ENCODE results near the gene DLL3. TPM values are rescaled to one million over a fixed set of nuclear protein-coding genes. Genes with fewer than 3 reads are reported as not detected.

Gene DLL3
- total and polyA plus RNA-seq, 4 donors: not detected

DNA sequence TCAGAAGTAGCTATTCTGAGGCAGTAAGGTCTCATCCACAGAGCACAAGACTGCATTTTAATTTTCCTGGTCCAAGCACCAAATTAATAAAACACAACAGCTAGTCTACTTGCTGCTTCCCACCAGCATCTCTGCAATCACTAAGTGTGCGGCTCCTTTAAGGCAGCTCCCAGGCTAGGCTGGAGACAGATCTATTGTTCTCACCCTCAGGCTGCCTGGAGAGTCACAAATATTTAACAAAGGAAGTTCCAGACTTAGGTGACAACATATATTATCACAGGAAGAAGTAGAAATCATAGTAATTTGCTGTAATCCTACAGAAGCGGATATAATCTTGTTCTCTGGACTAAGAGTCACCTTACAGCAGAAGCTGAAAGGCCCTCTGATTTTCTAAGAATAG is 43.5 kb downstream of the DLL3 start:
- Histone ChIP-seq H3K27ac (ENCODE audit: low read depth in 1 of 2, low read length in 2 of 2) (no peak overlapping the region), H3K4me3 (ENCODE audit: low read depth in 1 of 3, low read length in 3 of 3) (no peak overlapping the region), H3K9ac (ENCODE audit: low read depth in 1 of 2, low read length in 2 of 2) (no peak overlapping the region), H3K4me1 (ENCODE audit: control insufficient read depth in 4 of 4, insufficient read depth in 4 of 4, low read length in 3 of 4) (peaks cover 0 to 16% (median 9%) of the 10 kb centered on the region in 4 donors), H3K27me3 (ENCODE audit: control insufficient read depth in 4 of 4, insufficient read depth in 4 of 4, low read length in 3 of 4) (no peaks in the 10 kb centered on the region), H3K36me3 (ENCODE audit: control insufficient read depth in 4 of 4, insufficient read depth in 3 of 4, low read depth in 1 of 4, low read length in 3 of 4) (no peaks in the 10 kb centered on the region), H3K9me3 (ENCODE audit: control insufficient read depth in 4 of 4, low read length in 3 of 4) (no peaks in the 10 kb centered on the region)
- 58% methylated on average over 2 of the region's 2 CpGs for WGBS
- TF ChIP-seq NR2F2 (IDR thresholded peaks at IDR 0.05) (no peak), HNF4G (IDR thresholded peaks at IDR 0.05) (no peak)
- no peak for DNase-seq (ENCODE audit: low spot score)

DNA sequence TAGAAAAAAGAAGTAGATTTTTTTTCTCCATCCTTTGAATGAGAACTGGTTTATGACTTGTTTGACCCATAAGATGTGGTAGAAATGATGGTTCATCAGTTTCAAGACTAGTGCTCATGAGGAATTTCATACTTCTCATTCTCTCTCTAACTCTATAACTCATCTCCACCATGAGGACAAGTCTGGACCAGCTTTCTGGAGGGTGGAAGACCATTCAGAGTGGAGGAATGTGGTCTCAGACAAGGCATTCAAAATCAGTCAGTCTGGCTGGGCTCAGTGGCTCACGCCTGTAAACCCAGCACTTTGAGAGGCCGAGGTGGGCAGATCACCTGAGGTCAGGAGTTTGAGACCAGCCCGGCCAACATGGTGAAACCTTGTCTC is 44.7 kb downstream of the DLL3 start:
- Histone ChIP-seq H3K4me1 (ENCODE audit: control insufficient read depth in 4 of 4, insufficient read depth in 4 of 4, low read length in 3 of 4) (peaks cover 0 to 13% (median 8%) of the 10 kb centered on the region in 4 donors), H3K9me3 (ENCODE audit: control insufficient read depth in 4 of 4, low read length in 3 of 4) (no peaks in the 10 kb centered on the region), H3K27me3 (ENCODE audit: control insufficient read depth in 4 of 4, insufficient read depth in 4 of 4, low read length in 3 of 4) (no peaks in the 10 kb centered on the region), H3K9ac (ENCODE audit: low read depth in 1 of 2, low read length in 2 of 2) (no peak overlapping the region), H3K4me3 (ENCODE audit: low read depth in 1 of 3, low read length in 3 of 3) (no peak overlapping the region), H3K36me3 (ENCODE audit: control insufficient read depth in 4 of 4, insufficient read depth in 3 of 4, low read depth in 1 of 4, low read length in 3 of 4) (no peaks in the 10 kb centered on the region), H3K27ac (ENCODE audit: low read depth in 1 of 2, low read length in 2 of 2) (no peak overlapping the region)
- WGBS: 85% methylated on average over 3 of the region's 3 CpGs
- DNase-seq (ENCODE audit: low spot score): no peak
- TF ChIP-seq FOXA1 (IDR thresholded peaks at IDR 0.05) (no peak), HNF4A (conservative IDR thresholded peaks at IDR 0.05) (no peak), EGR1 (IDR thresholded peaks at IDR 0.05; ENCODE audit: low read depth in 2 of 2) (no peak), FOXA2 (IDR thresholded peaks at IDR 0.05) (no peak), HNF4G (IDR thresholded peaks at IDR 0.05) (no peak), GABPA (IDR thresholded peaks at IDR 0.05 in 1 of 2, conservative IDR thresholded peaks at IDR 0.05 in 1 of 2) (no peak), NR2F2 (IDR thresholded peaks at IDR 0.05) (no peak), YY1 (IDR thresholded peaks at IDR 0.05) (no peak), JUND (IDR thresholded peaks at IDR 0.05) (no peak), RAD21 (IDR thresholded peaks at IDR 0.05) (no peak), TAF1 (conservative IDR thresholded peaks at IDR 0.05) (no peak), SP1 (IDR thresholded peaks at IDR 0.05) (no peak)
- TF ChIP-seq, protein P1, sequence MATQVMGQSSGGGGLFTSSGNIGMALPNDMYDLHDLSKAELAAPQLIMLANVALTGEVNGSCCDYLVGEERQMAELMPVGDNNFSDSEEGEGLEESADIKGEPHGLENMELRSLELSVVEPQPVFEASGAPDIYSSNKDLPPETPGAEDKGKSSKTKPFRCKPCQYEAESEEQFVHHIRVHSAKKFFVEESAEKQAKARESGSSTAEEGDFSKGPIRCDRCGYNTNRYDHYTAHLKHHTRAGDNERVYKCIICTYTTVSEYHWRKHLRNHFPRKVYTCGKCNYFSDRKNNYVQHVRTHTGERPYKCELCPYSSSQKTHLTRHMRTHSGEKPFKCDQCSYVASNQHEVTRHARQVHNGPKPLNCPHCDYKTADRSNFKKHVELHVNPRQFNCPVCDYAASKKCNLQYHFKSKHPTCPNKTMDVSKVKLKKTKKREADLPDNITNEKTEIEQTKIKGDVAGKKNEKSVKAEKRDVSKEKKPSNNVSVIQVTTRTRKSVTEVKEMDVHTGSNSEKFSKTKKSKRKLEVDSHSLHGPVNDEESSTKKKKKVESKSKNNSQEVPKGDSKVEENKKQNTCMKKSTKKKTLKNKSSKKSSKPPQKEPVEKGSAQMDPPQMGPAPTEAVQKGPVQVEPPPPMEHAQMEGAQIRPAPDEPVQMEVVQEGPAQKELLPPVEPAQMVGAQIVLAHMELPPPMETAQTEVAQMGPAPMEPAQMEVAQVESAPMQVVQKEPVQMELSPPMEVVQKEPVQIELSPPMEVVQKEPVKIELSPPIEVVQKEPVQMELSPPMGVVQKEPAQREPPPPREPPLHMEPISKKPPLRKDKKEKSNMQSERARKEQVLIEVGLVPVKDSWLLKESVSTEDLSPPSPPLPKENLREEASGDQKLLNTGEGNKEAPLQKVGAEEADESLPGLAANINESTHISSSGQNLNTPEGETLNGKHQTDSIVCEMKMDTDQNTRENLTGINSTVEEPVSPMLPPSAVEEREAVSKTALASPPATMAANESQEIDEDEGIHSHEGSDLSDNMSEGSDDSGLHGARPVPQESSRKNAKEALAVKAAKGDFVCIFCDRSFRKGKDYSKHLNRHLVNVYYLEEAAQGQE (IDR thresholded peaks at IDR 0.05): no peak
- TF ChIP-seq, protein P2, sequence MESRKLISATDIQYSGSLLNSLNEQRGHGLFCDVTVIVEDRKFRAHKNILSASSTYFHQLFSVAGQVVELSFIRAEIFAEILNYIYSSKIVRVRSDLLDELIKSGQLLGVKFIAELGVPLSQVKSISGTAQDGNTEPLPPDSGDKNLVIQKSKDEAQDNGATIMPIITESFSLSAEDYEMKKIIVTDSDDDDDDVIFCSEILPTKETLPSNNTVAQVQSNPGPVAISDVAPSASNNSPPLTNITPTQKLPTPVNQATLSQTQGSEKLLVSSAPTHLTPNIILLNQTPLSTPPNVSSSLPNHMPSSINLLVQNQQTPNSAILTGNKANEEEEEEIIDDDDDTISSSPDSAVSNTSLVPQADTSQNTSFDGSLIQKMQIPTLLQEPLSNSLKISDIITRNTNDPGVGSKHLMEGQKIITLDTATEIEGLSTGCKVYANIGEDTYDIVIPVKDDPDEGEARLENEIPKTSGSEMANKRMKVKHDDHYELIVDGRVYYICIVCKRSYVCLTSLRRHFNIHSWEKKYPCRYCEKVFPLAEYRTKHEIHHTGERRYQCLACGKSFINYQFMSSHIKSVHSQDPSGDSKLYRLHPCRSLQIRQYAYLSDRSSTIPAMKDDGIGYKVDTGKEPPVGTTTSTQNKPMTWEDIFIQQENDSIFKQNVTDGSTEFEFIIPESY (IDR thresholded peaks at IDR 0.05): no peak
- TF ChIP-seq, protein P3, sequence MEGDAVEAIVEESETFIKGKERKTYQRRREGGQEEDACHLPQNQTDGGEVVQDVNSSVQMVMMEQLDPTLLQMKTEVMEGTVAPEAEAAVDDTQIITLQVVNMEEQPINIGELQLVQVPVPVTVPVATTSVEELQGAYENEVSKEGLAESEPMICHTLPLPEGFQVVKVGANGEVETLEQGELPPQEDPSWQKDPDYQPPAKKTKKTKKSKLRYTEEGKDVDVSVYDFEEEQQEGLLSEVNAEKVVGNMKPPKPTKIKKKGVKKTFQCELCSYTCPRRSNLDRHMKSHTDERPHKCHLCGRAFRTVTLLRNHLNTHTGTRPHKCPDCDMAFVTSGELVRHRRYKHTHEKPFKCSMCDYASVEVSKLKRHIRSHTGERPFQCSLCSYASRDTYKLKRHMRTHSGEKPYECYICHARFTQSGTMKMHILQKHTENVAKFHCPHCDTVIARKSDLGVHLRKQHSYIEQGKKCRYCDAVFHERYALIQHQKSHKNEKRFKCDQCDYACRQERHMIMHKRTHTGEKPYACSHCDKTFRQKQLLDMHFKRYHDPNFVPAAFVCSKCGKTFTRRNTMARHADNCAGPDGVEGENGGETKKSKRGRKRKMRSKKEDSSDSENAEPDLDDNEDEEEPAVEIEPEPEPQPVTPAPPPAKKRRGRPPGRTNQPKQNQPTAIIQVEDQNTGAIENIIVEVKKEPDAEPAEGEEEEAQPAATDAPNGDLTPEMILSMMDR (IDR thresholded peaks at IDR 0.05; ENCODE audit: low read depth, low read length, missing input control): no peak
- TF ChIP-seq, protein P4, sequence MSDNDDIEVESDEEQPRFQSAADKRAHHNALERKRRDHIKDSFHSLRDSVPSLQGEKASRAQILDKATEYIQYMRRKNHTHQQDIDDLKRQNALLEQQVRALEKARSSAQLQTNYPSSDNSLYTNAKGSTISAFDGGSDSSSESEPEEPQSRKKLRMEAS (IDR thresholded peaks at IDR 0.05): no peak
- TF ChIP-seq, protein P5, sequence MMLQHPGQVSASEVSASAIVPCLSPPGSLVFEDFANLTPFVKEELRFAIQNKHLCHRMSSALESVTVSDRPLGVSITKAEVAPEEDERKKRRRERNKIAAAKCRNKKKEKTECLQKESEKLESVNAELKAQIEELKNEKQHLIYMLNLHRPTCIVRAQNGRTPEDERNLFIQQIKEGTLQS (IDR thresholded peaks at IDR 0.05): no peak

Data from liver (tissue), 9 donors.